Liver (tissue), 9 donors: ENCODE measurements around the gene CCDC54. TPM values are rescaled to one million over a fixed set of nuclear protein-coding genes. Genes with fewer than 3 reads are reported as not detected.

Experiments used
- DNase-seq: peaks from one replicate; pipeline ENCODE4 v3.0.0-alpha.2; 2017; ENCODE audit warnings: low spot score
- H3K27ac ChIP-seq, 2 donors: one replicate each; pipeline ENCODE4 v1.7.0; 2013; ENCODE audit warnings: inconsistent platforms in 2 of 2, low read length in 2 of 2, control low read depth in 1 of 2, low read depth in 1 of 2, mild to moderate bottlenecking in 1 of 2
- H3K27me3 ChIP-seq, 4 donors: one replicate each; pipeline versions ENCODE4 v1.6.1 to v1.7.0; 2013; ENCODE audit warnings: low read length in 3 of 4, inconsistent platforms in 1 of 4, mild to moderate bottlenecking in 1 of 4, moderate library complexity in 1 of 4; ENCODE audit not compliant: control insufficient read depth in 4 of 4, insufficient read depth in 4 of 4
- H3K36me3 ChIP-seq, 4 donors: one replicate each; pipeline versions ENCODE4 v1.6.1 to v1.7.0; 2013; ENCODE audit warnings: low read length in 3 of 4, mild to moderate bottlenecking in 3 of 4, low read depth in 1 of 4, moderate library complexity in 1 of 4; ENCODE audit not compliant: control insufficient read depth in 4 of 4, insufficient read depth in 3 of 4
- H3K4me1 ChIP-seq, 4 donors: one replicate each; pipeline versions ENCODE4 v1.6.1 to v1.7.0; 2013; ENCODE audit warnings: low read length in 3 of 4, mild to moderate bottlenecking in 3 of 4, moderate library complexity in 1 of 4; ENCODE audit not compliant: control insufficient read depth in 4 of 4, insufficient read depth in 4 of 4
- H3K4me3 ChIP-seq, 3 donors: one replicate each; pipeline versions ENCODE4 v1.6.1 to v1.7.0; 2013; ENCODE audit warnings: low read length in 3 of 3, control low read depth in 1 of 3, low read depth in 1 of 3, mild to moderate bottlenecking in 1 of 3
- H3K9ac ChIP-seq, 2 donors: one replicate each; pipeline ENCODE4 v1.7.0; 2013; ENCODE audit warnings: low read length in 2 of 2, mild to moderate bottlenecking in 2 of 2, moderate library complexity in 2 of 2, control low read depth in 1 of 2, low read depth in 1 of 2
- H3K9me3 ChIP-seq, 4 donors: one replicate each; pipeline versions ENCODE4 v1.6.1 to v1.7.0; 2013; ENCODE audit warnings: low read length in 3 of 4; ENCODE audit not compliant: control insufficient read depth in 4 of 4
- EGR1 ChIP-seq, 2 donors: IDR thresholded peaks; 2 replicates each; pipeline ENCODE4 v1.6.1; 2016 to 2018; ENCODE audit warnings: antibody characterized with exemption in 2 of 2, low read depth in 2 of 2
- FOXA1 ChIP-seq: IDR thresholded peaks from 2 replicates; pipeline ENCODE4 v1.6.1; 2016; ENCODE audit warnings: antibody characterized with exemption
- HNF4A ChIP-seq, 2 donors: conservative IDR thresholded peaks; 2 replicates each; pipeline ENCODE4 v1.6.1; 2016; ENCODE audit warnings: antibody characterized with exemption in 2 of 2, mild to moderate bottlenecking in 2 of 2
- HNF4G ChIP-seq: IDR thresholded peaks from 2 replicates; pipeline ENCODE4 v1.6.1; 2016; ENCODE audit warnings: antibody characterized with exemption
- JUND ChIP-seq, 2 donors: IDR thresholded peaks; 2 replicates each; pipeline ENCODE4 v1.6.1; 2016; ENCODE audit warnings: antibody characterized with exemption in 2 of 2
- NR2F2 ChIP-seq: IDR thresholded peaks from 2 replicates; pipeline ENCODE4 v1.6.1; 2016; ENCODE audit warnings: antibody characterized with exemption
- RAD21 ChIP-seq, 2 donors: IDR thresholded peaks; 2 replicates each; pipeline ENCODE4 v1.6.1; 2016; ENCODE audit warnings: antibody characterized with exemption in 2 of 2, mild to moderate bottlenecking in 2 of 2
- REST ChIP-seq: IDR thresholded peaks from 2 replicates; pipeline ENCODE4 v1.6.1; 2016; ENCODE audit warnings: antibody characterized with exemption, mild to moderate bottlenecking
- RXRA ChIP-seq, 2 donors: IDR thresholded peaks; 2 replicates each; pipeline ENCODE4 v1.6.1; 2017 to 2018; ENCODE audit warnings: antibody characterized with exemption in 2 of 2, mild to moderate bottlenecking in 1 of 2
- SP1 ChIP-seq: IDR thresholded peaks from 2 replicates; pipeline ENCODE4 v1.6.1; 2018; ENCODE audit warnings: antibody characterized with exemption, mild to moderate bottlenecking
- TAF1 ChIP-seq: conservative IDR thresholded peaks from 2 replicates; pipeline ENCODE4 v1.6.1; 2016; ENCODE audit warnings: antibody characterized with exemption, mild to moderate bottlenecking
- WGBS: extraction: QIAGEN DNeasy Blood & Tissue Kit; methylation state at CpG from one replicate; pipeline ENCODE4 v1.1.7; 2013; 5-methylcytosine and 5-hydroxymethylcytosine counted together
- polyA plus RNA-seq, 2 donors: library from polyadenylated mRNA; stranded (reverse) in 1 of 2; unstranded in 1 of 2; fragments of 200-250 nt in 1 of 2; fragments of >200 nt in 1 of 2; fragmentation: Nextera tagmentation in 1 of 2; extraction: Ambion mirVana in 1 of 2; gene quantifications; one replicate each; pipeline versions ENCODE4 v1.2.1 to v1.2.3, GENCODE V29; 2013 to 2015
- total RNA-seq, 2 donors: library from RNA; depleted of rRNA; stranded (reverse); fragments of >200 nt; gene quantifications; one replicate each; pipeline ENCODE4 v1.2.3, GENCODE V29; 2014
- TF ChIP-seq, protein P1 (sequence below): fragments of 150-350 bp; IDR thresholded peaks from 2 replicates; pipeline ENCODE4 v1.5.1; 2017; ENCODE audit warnings: improper control_type of control experiment, low read depth, low read length; ENCODE audit not compliant: missing input control
- TF ChIP-seq, protein P2 (sequence below): IDR thresholded peaks from 2 replicates; pipeline ENCODE4 v1.6.1; 2016; ENCODE audit warnings: antibody characterized with exemption
- TF ChIP-seq, protein P3 (sequence below): IDR thresholded peaks from 2 replicates; pipeline ENCODE4 v1.6.1; 2016; ENCODE audit warnings: antibody characterized with exemption
- TF ChIP-seq, protein P4 (sequence below): IDR thresholded peaks from 2 replicates; pipeline ENCODE4 v1.6.1; 2016; ENCODE audit warnings: antibody characterized with exemption
- donor health status: healthy.
- donor health status: healthy.
- donor health status: healthy.
- donor health status: healthy.
- donor health status: healthy.

The CCDC54 gene
- total and polyA plus RNA-seq, 4 donors, result 0.21 TPM; not detected in 3

DNA sequence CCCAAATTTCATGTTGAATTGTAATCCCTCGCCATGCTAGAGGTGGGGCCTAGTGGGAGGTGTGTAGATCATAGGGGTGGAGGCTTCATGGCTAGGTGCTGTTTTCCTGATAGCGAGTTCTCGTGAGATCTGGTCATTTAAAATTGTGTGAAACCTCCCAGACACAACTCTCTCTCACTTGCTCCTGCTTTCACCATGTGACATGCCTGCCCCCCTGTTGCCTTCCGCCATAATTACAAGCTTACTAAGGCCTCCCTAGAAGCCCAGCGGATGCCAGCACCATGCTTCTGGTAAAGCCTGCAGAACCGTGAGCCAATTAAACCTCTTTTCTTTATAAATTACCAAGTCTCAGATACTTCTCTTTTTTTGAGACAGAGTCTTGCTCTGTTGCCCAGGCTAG, 36.0 kb downstream of the CCDC54 start:
- WGBS, result 98% methylated on average over 6 of the region's 6 CpGs
- H3K36me3 ChIP-seq, result no peaks in the 10 kb centered on the region
- no peaks in the 10 kb centered on the region for H3K27me3 ChIP-seq
- H3K4me1 ChIP-seq, result no peaks in the 10 kb centered on the region
- DNase-seq, result no peak
- TF ChIP-seq HNF4G (no peak), SP1 (no peak), TAF1 (no peak)
- H3K4me3 ChIP-seq, result no peak overlapping the region
- H3K9me3 ChIP-seq, result peaks cover 0 to 2% (median 0%) of the 10 kb centered on the region in 4 donors
- H3K27ac ChIP-seq, result no peak overlapping the region
- H3K9ac ChIP-seq, result no peak overlapping the region

GRCh38 chr3:107414325-107414964, 37.2 kb downstream of the CCDC54 start:
- Histone ChIP-seq H3K36me3 (no peaks in the 10 kb centered on the region), H3K4me1 (no peaks in the 10 kb centered on the region), H3K27me3 (no peaks in the 10 kb centered on the region), H3K27ac (no peak overlapping the region), H3K9me3 (no peaks in the 10 kb centered on the region), H3K4me3 (no peak overlapping the region), H3K9ac (no peak overlapping the region)
- no peak for DNase-seq
- no peak for TF ChIP-seq HNF4G
- TF ChIP-seq, protein P1, sequence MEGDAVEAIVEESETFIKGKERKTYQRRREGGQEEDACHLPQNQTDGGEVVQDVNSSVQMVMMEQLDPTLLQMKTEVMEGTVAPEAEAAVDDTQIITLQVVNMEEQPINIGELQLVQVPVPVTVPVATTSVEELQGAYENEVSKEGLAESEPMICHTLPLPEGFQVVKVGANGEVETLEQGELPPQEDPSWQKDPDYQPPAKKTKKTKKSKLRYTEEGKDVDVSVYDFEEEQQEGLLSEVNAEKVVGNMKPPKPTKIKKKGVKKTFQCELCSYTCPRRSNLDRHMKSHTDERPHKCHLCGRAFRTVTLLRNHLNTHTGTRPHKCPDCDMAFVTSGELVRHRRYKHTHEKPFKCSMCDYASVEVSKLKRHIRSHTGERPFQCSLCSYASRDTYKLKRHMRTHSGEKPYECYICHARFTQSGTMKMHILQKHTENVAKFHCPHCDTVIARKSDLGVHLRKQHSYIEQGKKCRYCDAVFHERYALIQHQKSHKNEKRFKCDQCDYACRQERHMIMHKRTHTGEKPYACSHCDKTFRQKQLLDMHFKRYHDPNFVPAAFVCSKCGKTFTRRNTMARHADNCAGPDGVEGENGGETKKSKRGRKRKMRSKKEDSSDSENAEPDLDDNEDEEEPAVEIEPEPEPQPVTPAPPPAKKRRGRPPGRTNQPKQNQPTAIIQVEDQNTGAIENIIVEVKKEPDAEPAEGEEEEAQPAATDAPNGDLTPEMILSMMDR, result no peak
- TF ChIP-seq, protein P2, sequence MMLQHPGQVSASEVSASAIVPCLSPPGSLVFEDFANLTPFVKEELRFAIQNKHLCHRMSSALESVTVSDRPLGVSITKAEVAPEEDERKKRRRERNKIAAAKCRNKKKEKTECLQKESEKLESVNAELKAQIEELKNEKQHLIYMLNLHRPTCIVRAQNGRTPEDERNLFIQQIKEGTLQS, result no peak
- TF ChIP-seq JUND (IDR thresholded peaks at IDR 0.05), result no peak
- no peak for TF ChIP-seq TAF1
- 97% methylated on average over 1 of the region's 1 CpG for WGBS

DNA sequence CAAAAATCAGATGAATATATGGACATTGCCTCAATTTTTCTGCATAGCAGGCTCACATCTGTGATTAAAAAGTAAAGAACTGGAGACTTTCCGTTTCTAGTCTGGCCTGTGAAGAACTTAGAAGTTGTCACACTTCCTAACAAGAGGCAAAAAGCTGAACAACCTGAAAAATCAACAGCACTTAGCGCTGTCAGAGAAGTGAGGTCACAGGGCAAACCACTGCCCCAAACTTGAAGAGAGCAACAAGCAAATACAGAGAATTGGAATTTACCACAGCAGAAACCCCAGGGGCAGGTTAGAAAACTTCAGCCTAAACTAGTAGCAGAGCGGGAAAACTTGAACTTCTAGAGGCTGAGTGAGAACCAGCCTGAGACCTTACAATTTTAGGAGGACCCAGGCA, 38.9 kb downstream of the CCDC54 start:
- Histone ChIP-seq H3K4me3 (no peak overlapping the region), H3K27me3 (no peaks in the 10 kb centered on the region), H3K9me3 (no peaks in the 10 kb centered on the region), H3K9ac (no peak overlapping the region), H3K27ac (no peak overlapping the region), H3K4me1 (no peaks in the 10 kb centered on the region), H3K36me3 (no peaks in the 10 kb centered on the region)
- WGBS, result 94% methylated on average over 3 of the region's 3 CpGs
- TF ChIP-seq EGR1 (IDR thresholded peaks at IDR 0.05; ENCODE audit: low read depth in 2 of 2) (no peak), REST (no peak), HNF4A (conservative IDR thresholded peaks at IDR 0.05) (no peak), FOXA1 (no peak), TAF1 (no peak), SP1 (no peak), RXRA (IDR thresholded peaks at IDR 0.05) (no peak), JUND (IDR thresholded peaks at IDR 0.05) (no peak), NR2F2 (no peak), RAD21 (IDR thresholded peaks at IDR 0.05) (no peak)
- TF ChIP-seq, protein P3, sequence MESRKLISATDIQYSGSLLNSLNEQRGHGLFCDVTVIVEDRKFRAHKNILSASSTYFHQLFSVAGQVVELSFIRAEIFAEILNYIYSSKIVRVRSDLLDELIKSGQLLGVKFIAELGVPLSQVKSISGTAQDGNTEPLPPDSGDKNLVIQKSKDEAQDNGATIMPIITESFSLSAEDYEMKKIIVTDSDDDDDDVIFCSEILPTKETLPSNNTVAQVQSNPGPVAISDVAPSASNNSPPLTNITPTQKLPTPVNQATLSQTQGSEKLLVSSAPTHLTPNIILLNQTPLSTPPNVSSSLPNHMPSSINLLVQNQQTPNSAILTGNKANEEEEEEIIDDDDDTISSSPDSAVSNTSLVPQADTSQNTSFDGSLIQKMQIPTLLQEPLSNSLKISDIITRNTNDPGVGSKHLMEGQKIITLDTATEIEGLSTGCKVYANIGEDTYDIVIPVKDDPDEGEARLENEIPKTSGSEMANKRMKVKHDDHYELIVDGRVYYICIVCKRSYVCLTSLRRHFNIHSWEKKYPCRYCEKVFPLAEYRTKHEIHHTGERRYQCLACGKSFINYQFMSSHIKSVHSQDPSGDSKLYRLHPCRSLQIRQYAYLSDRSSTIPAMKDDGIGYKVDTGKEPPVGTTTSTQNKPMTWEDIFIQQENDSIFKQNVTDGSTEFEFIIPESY, result no peak
- TF ChIP-seq, protein P1, result no peak
- TF ChIP-seq, protein P4, sequence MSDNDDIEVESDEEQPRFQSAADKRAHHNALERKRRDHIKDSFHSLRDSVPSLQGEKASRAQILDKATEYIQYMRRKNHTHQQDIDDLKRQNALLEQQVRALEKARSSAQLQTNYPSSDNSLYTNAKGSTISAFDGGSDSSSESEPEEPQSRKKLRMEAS, result no peak
- no peak for DNase-seq
